Fibroblast of lung (primary cell): ENCODE measurements around the gene ACBD6. TPM values are rescaled to one million over a fixed set of nuclear protein-coding genes. Genes with fewer than 3 reads are reported as not detected.

Experiments used
- DNase-seq, 2 donors: peaks; one replicate each; pipeline versions ENCODE4 v3.0.0 to v3.0.0-alpha.2; 2010; ENCODE audit warnings: low read depth in 2 of 2
- H2AFZ ChIP-seq: 2 replicates; pipeline ENCODE4 v1.5.1; 2012; ENCODE audit warnings: low read length, control low read depth, inconsistent platforms
- H3K27ac ChIP-seq: 2 replicates; pipeline ENCODE4 v1.5.1; 2011; ENCODE audit warnings: low read length, control low read depth; ENCODE audit not compliant: insufficient read depth
- H3K27me3 ChIP-seq: 2 replicates; pipeline ENCODE4 v1.5.1; 2011; ENCODE audit warnings: mild to moderate bottlenecking, low read length; ENCODE audit not compliant: control insufficient read depth, insufficient read depth
- H3K36me3 ChIP-seq: 2 replicates; pipeline ENCODE4 v1.5.1; 2011; ENCODE audit warnings: low read length; ENCODE audit not compliant: control insufficient read depth, insufficient read depth
- H3K4me1 ChIP-seq: 2 replicates; pipeline ENCODE4 v1.5.1; 2011; ENCODE audit warnings: low read length; ENCODE audit not compliant: control insufficient read depth, insufficient read depth; ENCODE audit errors: extremely low read depth
- H3K4me2 ChIP-seq: 2 replicates; pipeline ENCODE4 v1.5.1; 2011; ENCODE audit warnings: low read length, control low read depth; ENCODE audit not compliant: insufficient read depth; ENCODE audit errors: extremely low read depth
- H3K4me3 ChIP-seq, 4 experiments: fragments of 200-600 bp in 1 of 4; sonication (generic) in 1 of 4; replicated peaks in 1 of 4; 2 replicates each; pipeline ENCODE4 v1.5.1; 2011 to 2016; ENCODE audit warnings: low read length in 4 of 4, low read depth in 3 of 4, mild to moderate bottlenecking in 3 of 4, control low read depth in 2 of 4, inconsistent platforms in 1 of 4, mixed read lengths in 1 of 4; ENCODE audit not compliant: insufficient read depth in 1 of 4; ENCODE audit errors: control extremely low read depth in 1 of 4
- H3K79me2 ChIP-seq: 2 replicates; pipeline ENCODE4 v1.5.1; 2012; ENCODE audit warnings: mild to moderate bottlenecking, low read length, inconsistent platforms; ENCODE audit not compliant: control insufficient read depth, insufficient read depth
- H3K9ac ChIP-seq: 2 replicates; pipeline ENCODE4 v1.5.1; 2011; ENCODE audit warnings: mild to moderate bottlenecking, low read length, control low read depth; ENCODE audit not compliant: insufficient read depth
- H3K9me3 ChIP-seq: 2 replicates; pipeline ENCODE4 v1.5.1; 2012; ENCODE audit warnings: low read depth, low read length; ENCODE audit not compliant: control insufficient read depth, insufficient read depth
- H4K20me1 ChIP-seq: 2 replicates; pipeline ENCODE4 v1.5.1; 2011; ENCODE audit warnings: low read length; ENCODE audit not compliant: control insufficient read depth, insufficient read depth; ENCODE audit errors: extremely low read depth
- EZH2 ChIP-seq: IDR thresholded peaks from 2 replicates; pipeline ENCODE4 v1.5.1; 2012; ENCODE audit warnings: low read length, control low read depth, mild to moderate bottlenecking; ENCODE audit errors: missing control alignments
- polyA plus RNA-seq, 2 donors: library from polyadenylated mRNA; depleted of rRNA in 1 of 2; stranded (reverse) in 1 of 2; unstranded in 1 of 2; fragments of >200 nt; gene quantifications; 2 replicates each; pipeline ENCODE4 v1.2.1, GENCODE V29; 2011 to 2012; ENCODE audit warnings: missing spikeins in 1 of 2
- total RNA-seq: library from RNA; depleted of rRNA; stranded (reverse); fragments of >200 nt; gene quantifications from 2 replicates; pipeline ENCODE4 v1.2.1, GENCODE V29; 2014
- TF ChIP-seq, protein P1 (sequence below), 2 donors: IDR thresholded peaks in 1 of 2; conservative IDR thresholded peaks in 1 of 2; 1 replicate in 1 of 2; 2 replicates in 1 of 2; pipeline ENCODE4 v1.5.1; 2011 to 2012; ENCODE audit warnings: low read length in 2 of 2, control low read depth in 1 of 2, inconsistent platforms in 1 of 2, low read depth in 1 of 2, mild to moderate bottlenecking in 1 of 2

Gene ACBD6
- total and polyA plus RNA-seq, 2 donors (not counting 1 experiment from before 2014, with no cell fraction given): 63.4 to 78.7 TPM

- H3K79me2 ChIP-seq: no peaks in the 10 kb centered on the region
- peaks cover 6% of the 10 kb centered on the region for H3K4me1 ChIP-seq
- DNase-seq: no peak
- H3K4me2 ChIP-seq: no peak overlapping the region
- TF ChIP-seq EZH2: no peak
- TF ChIP-seq, protein P1, sequence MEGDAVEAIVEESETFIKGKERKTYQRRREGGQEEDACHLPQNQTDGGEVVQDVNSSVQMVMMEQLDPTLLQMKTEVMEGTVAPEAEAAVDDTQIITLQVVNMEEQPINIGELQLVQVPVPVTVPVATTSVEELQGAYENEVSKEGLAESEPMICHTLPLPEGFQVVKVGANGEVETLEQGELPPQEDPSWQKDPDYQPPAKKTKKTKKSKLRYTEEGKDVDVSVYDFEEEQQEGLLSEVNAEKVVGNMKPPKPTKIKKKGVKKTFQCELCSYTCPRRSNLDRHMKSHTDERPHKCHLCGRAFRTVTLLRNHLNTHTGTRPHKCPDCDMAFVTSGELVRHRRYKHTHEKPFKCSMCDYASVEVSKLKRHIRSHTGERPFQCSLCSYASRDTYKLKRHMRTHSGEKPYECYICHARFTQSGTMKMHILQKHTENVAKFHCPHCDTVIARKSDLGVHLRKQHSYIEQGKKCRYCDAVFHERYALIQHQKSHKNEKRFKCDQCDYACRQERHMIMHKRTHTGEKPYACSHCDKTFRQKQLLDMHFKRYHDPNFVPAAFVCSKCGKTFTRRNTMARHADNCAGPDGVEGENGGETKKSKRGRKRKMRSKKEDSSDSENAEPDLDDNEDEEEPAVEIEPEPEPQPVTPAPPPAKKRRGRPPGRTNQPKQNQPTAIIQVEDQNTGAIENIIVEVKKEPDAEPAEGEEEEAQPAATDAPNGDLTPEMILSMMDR (conservative IDR thresholded peaks at IDR 0.05 in 1 of 2, IDR thresholded peaks at IDR 0.05 in 1 of 2; ENCODE audit: low read depth in 1 of 2, low read length in 2 of 2): no peak
- no peak overlapping the region for H3K4me3 ChIP-seq
- no peaks in the 10 kb centered on the region for H3K9me3 ChIP-seq
- no peaks in the 10 kb centered on the region for H3K27me3 ChIP-seq
- H4K20me1 ChIP-seq: no peaks in the 10 kb centered on the region
- H2AFZ ChIP-seq: no peak overlapping the region
- no peak overlapping the region for H3K27ac ChIP-seq
- H3K36me3 ChIP-seq: no peaks in the 10 kb centered on the region
- no peak overlapping the region for H3K9ac ChIP-seq
Measured at GRCh38 chr1:180267761-180268555, 234.4 kb downstream of the ACBD6 start.

DNA sequence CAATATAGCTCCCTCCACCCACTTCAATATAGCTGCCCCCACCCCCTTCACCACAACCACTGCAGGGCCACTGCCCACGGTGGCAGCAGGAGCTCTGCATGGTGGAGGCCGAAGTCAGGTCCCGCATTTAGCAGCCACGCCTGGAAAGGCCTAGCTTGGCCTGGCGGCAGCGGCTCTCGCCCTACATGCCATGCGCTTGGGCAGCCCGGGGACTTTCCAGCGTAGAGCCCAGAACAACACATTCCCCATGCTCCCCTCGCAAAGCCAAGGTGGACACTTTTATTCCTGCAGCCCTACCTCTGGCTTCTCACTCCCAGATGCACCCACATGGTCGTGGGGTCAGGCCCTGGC is 235.2 kb downstream of the ACBD6 start:
- H3K36me3 ChIP-seq: no peaks in the 10 kb centered on the region
- no peaks in the 10 kb centered on the region for H3K79me2 ChIP-seq
- no peak overlapping the region for H3K4me2 ChIP-seq
- H3K27ac ChIP-seq: no peak overlapping the region
- no peaks in the 10 kb centered on the region for H4K20me1 ChIP-seq
- no peak overlapping the region for H3K9ac ChIP-seq
- DNase-seq: no peak
- no peak overlapping the region for H2AFZ ChIP-seq
- no peak overlapping the region for H3K4me3 ChIP-seq
- peaks cover 6% of the 10 kb centered on the region for H3K4me1 ChIP-seq
- no peaks in the 10 kb centered on the region for H3K27me3 ChIP-seq
- no peaks in the 10 kb centered on the region for H3K9me3 ChIP-seq
- TF ChIP-seq, protein P1 (conservative IDR thresholded peaks at IDR 0.05 in 1 of 2, IDR thresholded peaks at IDR 0.05 in 1 of 2; ENCODE audit: low read depth in 1 of 2, low read length in 2 of 2): no peak
- TF ChIP-seq EZH2: no peak

- Histone ChIP-seq H3K27me3 (peaks cover 2% of the 10 kb centered on the region), H3K9me3 (no peaks in the 10 kb centered on the region), H3K79me2 (no peaks in the 10 kb centered on the region), H3K36me3 (no peaks in the 10 kb centered on the region), H3K4me1 (peaks cover 6% of the 10 kb centered on the region), H3K4me2 (no peak overlapping the region), H2AFZ (no peak overlapping the region), H3K4me3 (no peak overlapping the region), H3K27ac (no peak overlapping the region), H3K9ac (no peak overlapping the region), H4K20me1 (no peaks in the 10 kb centered on the region)
- DNase-seq: no peak
- no peak for TF ChIP-seq EZH2
- TF ChIP-seq, protein P1 (conservative IDR thresholded peaks at IDR 0.05 in 1 of 2, IDR thresholded peaks at IDR 0.05 in 1 of 2; ENCODE audit: low read depth in 1 of 2, low read length in 2 of 2): no peak
Measured at GRCh38 chr1:180266275-180267210, 235.8 kb downstream of the ACBD6 start.
